IPS DF 19.7 (cell line): Measurements from ENCODE around the gene LAMB3.
A peak's percentile ranks its signal among the peaks of the same experiment; 100 is the strongest.

Experiments
- DNase-seq: peaks from one replicate; pipeline ENCODE4 v3.0.0-alpha.2; 2013; ENCODE audit warnings: low read depth, low spot score

LAMB3 gene

GRCh38 chr1:209595599-209596285 is 56.5 kb downstream of the LAMB3 start:
- DNase-seq: no peak

- DNase-seq: no peak
Observed at GRCh38 chr1:209595028-209595427, 57.2 kb downstream of the LAMB3 start.

GRCh38 chr1:209594440-209594839 is 57.8 kb downstream of the LAMB3 start:
- no peak for DNase-seq

- DNase-seq: no peak
Observed at GRCh38 chr1:209593747-209594146, 58.5 kb downstream of the LAMB3 start.

- no peak for DNase-seq
Observed at GRCh38 chr1:209590405-209590804, 61.8 kb downstream of the LAMB3 start.

- DNase-seq: no peak
Observed at GRCh38 chr1:209589863-209590262, 62.4 kb downstream of the LAMB3 start.

GRCh38 chr1:209589440-209589839 is 62.8 kb downstream of the LAMB3 start:
- DNase-seq: no peak

- no peak for DNase-seq
Observed at GRCh38 chr1:209587789-209588188, 64.4 kb downstream of the LAMB3 start.

- DNase-seq: no peak
Observed at GRCh38 chr1:209586221-209586740, 65.9 kb downstream of the LAMB3 start.

GRCh38 chr1:209585672-209586071 is 66.6 kb downstream of the LAMB3 start:
- DNase-seq: no peak

GRCh38 chr1:209585197-209585596 is 67.0 kb downstream of the LAMB3 start:
- no peak for DNase-seq

- no peak for DNase-seq
Observed at GRCh38 chr1:209584231-209584672, 68.0 kb downstream of the LAMB3 start.

GRCh38 chr1:209583408-209583807 is 68.8 kb downstream of the LAMB3 start, which contains the start of gene CAMK1G:
CAMK1G (plus strand) TSS chr1:209583714; CDS start chr1:209594984, 11,270 bp downstream.
- DNase-seq: no peak

- DNase-seq: no peak
Observed at GRCh38 chr1:209580577-209580976, 71.6 kb downstream of the LAMB3 start.

GRCh38 chr1:209577346-209577745 is 74.9 kb downstream of the LAMB3 start:
- no peak for DNase-seq

- no peak for DNase-seq
Observed at GRCh38 chr1:209576392-209577197, 75.6 kb downstream of the LAMB3 start.

- no peak for DNase-seq
Observed at GRCh38 chr1:209570743-209571142, 81.5 kb downstream of the LAMB3 start.

GRCh38 chr1:209569455-209570207 is 82.6 kb downstream of the LAMB3 start:
- DNase-seq: no peak

- no peak for DNase-seq
Observed at GRCh38 chr1:209567698-209568175, 84.5 kb downstream of the LAMB3 start.

- peak; percentile 67 for DNase-seq
Observed at GRCh38 chr1:209565759-209566678, 86.2 kb downstream of the LAMB3 start.
